WERI-Rb-1 (cell line): Measurements from ENCODE around the gene MAML2.

ENCODE experiments used
- DNase-seq: peaks from one replicate; pipeline ENCODE4 v3.0.0-alpha.2; 2020
- H3K27ac ChIP-seq: fragments of 250-450 bp; sonication (Bioruptor Pico); 2 replicates; pipeline ENCODE4 v1.5.1; 2020; ENCODE audit warnings: mild to moderate bottlenecking, moderate library complexity
- H3K27me3 ChIP-seq: fragments of 250-450 bp; sonication (Bioruptor Pico); 2 replicates; pipeline ENCODE4 v1.5.1; 2021; ENCODE audit warnings: mild to moderate bottlenecking, low read depth, moderate library complexity; ENCODE audit not compliant: insufficient read depth, severe bottlenecking
- H3K36me3 ChIP-seq: fragments of 250-450 bp; sonication (Bioruptor Pico); 2 replicates; pipeline ENCODE4 v1.5.1; 2020; ENCODE audit warnings: mild to moderate bottlenecking, moderate library complexity
- H3K4me3 ChIP-seq: 2 replicates; pipeline ENCODE4 v1.5.1; 2011; ENCODE audit warnings: low read depth, mild to moderate bottlenecking, control low read depth, low read length
- H3K9me3 ChIP-seq: fragments of 250-450 bp; sonication (Bioruptor Pico); 2 replicates; pipeline ENCODE4 v1.5.1; 2021; ENCODE audit warnings: mild to moderate bottlenecking, moderate library complexity; ENCODE audit not compliant: severe bottlenecking
- CTCF ChIP-seq: IDR thresholded peaks from 2 replicates; pipeline ENCODE4 v1.5.1; 2011; ENCODE audit warnings: low read depth, mild to moderate bottlenecking, control low read depth, inconsistent platforms, low read length

MAML2 gene

GRCh38 chr11:96342961-96343711 lies at the start of gene MAML2:
Gene MAML2, minus strand, starts transcription at chr11:96343195. Its CDS starts 1,300 bp downstream, at chr11:96341895.
- H3K27ac ChIP-seq = peak within 1 kb of the TSS; percentile 94
- peak; percentile 95 for DNase-seq
- no peaks in the 10 kb centered on the region for H3K27me3 ChIP-seq
- no peaks in the 10 kb centered on the region for H3K9me3 ChIP-seq
- peak within 1 kb of the TSS; percentile 99 for H3K4me3 ChIP-seq
- peak; percentile 97 for TF ChIP-seq CTCF
- H3K36me3 ChIP-seq = peaks cover 11% of the 10 kb centered on the region

GRCh38 chr11:96391698-96392307 lies 48.8 kb upstream of the MAML2 start:
- Histone ChIP-seq H3K9me3 (peaks cover 21% of the 10 kb centered on the region), H3K36me3 (peaks cover 7% of the 10 kb centered on the region), H3K27ac (no peak overlapping the region), H3K4me3 (no peak overlapping the region), H3K27me3 (no peaks in the 10 kb centered on the region)
- TF ChIP-seq CTCF = no peak
- DNase-seq = no peak

DNA sequence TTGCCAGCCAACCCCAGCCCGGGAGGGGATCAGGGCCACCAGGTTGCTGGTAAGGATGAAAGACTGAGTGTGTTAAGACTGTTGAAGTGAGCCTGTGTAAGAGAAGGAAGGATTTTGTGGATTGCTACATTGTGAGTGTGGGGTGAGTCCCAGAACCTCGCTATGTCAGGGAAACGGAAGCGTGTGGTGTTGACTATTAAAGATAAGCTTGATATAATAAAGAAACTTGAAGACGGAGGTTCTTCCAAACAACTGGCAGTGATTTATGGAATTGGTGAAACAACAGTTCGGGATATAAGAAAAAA lies 47.4 kb upstream of the MAML2 start:
- H3K27ac ChIP-seq = peak overlapping the region; percentile 80
- peaks cover 21% of the 10 kb centered on the region for H3K9me3 ChIP-seq
- H3K4me3 ChIP-seq = peak overlapping the region; percentile 99
- H3K36me3 ChIP-seq = peaks cover 7% of the 10 kb centered on the region
- DNase-seq = no peak
- no peak for TF ChIP-seq CTCF
- no peaks in the 10 kb centered on the region for H3K27me3 ChIP-seq

GRCh38 chr11:96389720-96390487 lies 46.9 kb upstream of the MAML2 start, which contains the start of the genes CCDC82 and JRKL:
Gene CCDC82, minus strand, starts transcription at chr11:96389912. Its CDS starts 5,165 bp downstream, at chr11:96384747.
Gene JRKL, plus strand, starts transcription at chr11:96390013. Its CDS starts 637 bp downstream, at chr11:96390650.
- Histone ChIP-seq H3K4me3 (peak within 1 kb of the TSS; percentile 99), H3K36me3 (peaks cover 7% of the 10 kb centered on the region), H3K27me3 (no peaks in the 10 kb centered on the region), H3K27ac (peak within 1 kb of the TSS; percentile 80), H3K9me3 (peaks cover 21% of the 10 kb centered on the region)
- TF ChIP-seq CTCF = no peak
- peak; percentile 98 for DNase-seq

- H3K27me3 ChIP-seq = no peaks in the 10 kb centered on the region
- peaks cover 15% of the 10 kb centered on the region for H3K36me3 ChIP-seq
- peak overlapping the region; percentile 99 for H3K4me3 ChIP-seq
- DNase-seq = peak; percentile 61
- H3K9me3 ChIP-seq = peaks cover 21% of the 10 kb centered on the region
- no peak for TF ChIP-seq CTCF
- peak overlapping the region; percentile 80 for H3K27ac ChIP-seq
Measured at GRCh38 chr11:96388891-96389719, 46.1 kb upstream of the MAML2 start.
